K562 (cell line): ENCODE measurements around the gene MSS51. TPM values are rescaled to one million over a fixed set of nuclear protein-coding genes. Genes with fewer than 3 reads are reported as not detected.
A peak's percentile ranks its signal among the peaks of the same experiment; 100 is the strongest.

ENCODE experiments used
- CREB5 ChIP-seq: fragments of 250-450 bp; sonication (Bioruptor Pico); IDR thresholded peaks from 2 replicates; pipeline ENCODE4 v1.5.0; 2020; ENCODE audit warnings: mild to moderate bottlenecking
- EHMT2 ChIP-seq: fragments of 450-650 bp; IDR thresholded peaks from 2 replicates; pipeline ENCODE4 v1.6.1; 2018; ENCODE audit warnings: antibody characterized with exemption
- MYBL2 ChIP-seq, 2 experiments: fragments of 450-650 bp in 1 of 2; sonication (generic) in 1 of 2; formaldehyde crosslinking in 1 of 2; IDR thresholded peaks; 2 replicates each; pipeline versions ENCODE4 v1.6.1 to v1.8.1; 2017 to 2022; ENCODE audit warnings: borderline replicate concordance in 1 of 2, inconsistent platforms in 1 of 2, low read depth in 1 of 2, mild to moderate bottlenecking in 1 of 2, missing genetic modification reagents in 1 of 2, moderate library complexity in 1 of 2
- NCOA2 ChIP-seq, 2 experiments: fragments of 450-650 bp; IDR thresholded peaks; 2 replicates each; pipeline ENCODE4 v1.6.1; 2018; ENCODE audit warnings: mild to moderate bottlenecking in 2 of 2, moderate library complexity in 1 of 2; ENCODE audit not compliant: partially characterized antibody in 2 of 2
- RREB1 ChIP-seq: fragments of 250-450 bp; sonication (Bioruptor Pico); IDR thresholded peaks from 2 replicates; pipeline ENCODE4 v1.4.0; 2020
- TARDBP ChIP-seq: fragments of 450-650 bp; IDR thresholded peaks from 2 replicates; pipeline ENCODE4 v1.6.1; 2016
- ZNF146 ChIP-seq: IDR thresholded peaks from one replicate; pipeline ENCODE4 v1.6.1; 2018; ENCODE audit warnings: missing compliant biosample characterization; ENCODE audit not compliant: unreplicated experiment
- ZNF431 ChIP-seq: sonication (generic); formaldehyde crosslinking; IDR thresholded peaks from 2 replicates; pipeline ENCODE4 v1.8.0; 2022; ENCODE audit warnings: mild to moderate bottlenecking, missing genetic modification reagents
- polyA plus RNA-seq, 8 experiments: library from polyadenylated mRNA; depleted of rRNA in 4 of 8; stranded (reverse) in 5 of 8; unstranded in 3 of 8; fragments of >200 nt; fragmentation: Nextera tagmentation in 2 of 8; fragmentation: Illumina TruSeq in 1 of 8; extraction: Ambion mirVana in 2 of 8; extraction: Trizol in 1 of 8; gene quantifications; 2 replicates each; pipeline versions ENCODE4 v1.2.1 to v1.2.3, GENCODE V29; 2011 to 2014; ENCODE audit warnings: inconsistent platforms in 1 of 8, missing spikeins in 1 of 8
- total RNA-seq, 7 experiments: library from RNA; depleted of rRNA in 6 of 7; stranded (reverse); fragments of >200 nt in 6 of 7; fragmentation: Illumina TruSeq in 2 of 7; extraction: Trizol in 2 of 7; gene quantifications; 2 replicates each; pipeline versions ENCODE4 v1.2.1 to v1.2.3, GENCODE V29; 2011 to 2021; ENCODE audit warnings: low replicate concordance in 1 of 7
- TF ChIP-seq, protein P1 (sequence below): fragments of 250-450 bp; sonication (Bioruptor Pico); IDR thresholded peaks from 2 replicates; pipeline ENCODE4 v1.9.0; 2021; ENCODE audit warnings: mild to moderate bottlenecking, inconsistent platforms
- TF ChIP-seq, protein P2 (sequence below): sonication (generic); formaldehyde crosslinking; IDR thresholded peaks from 2 replicates; pipeline ENCODE4 v1.8.0; 2023; ENCODE audit warnings: missing genetic modification reagents, mild to moderate bottlenecking, borderline replicate concordance

MSS51 gene
- total and polyA plus RNA-seq, 9 of the 15 experiments (the other 6 are each of a cell fraction or from before 2014, with no cell fraction given) = 0.28 to 1.8 (median 1.2) TPM

DNA sequence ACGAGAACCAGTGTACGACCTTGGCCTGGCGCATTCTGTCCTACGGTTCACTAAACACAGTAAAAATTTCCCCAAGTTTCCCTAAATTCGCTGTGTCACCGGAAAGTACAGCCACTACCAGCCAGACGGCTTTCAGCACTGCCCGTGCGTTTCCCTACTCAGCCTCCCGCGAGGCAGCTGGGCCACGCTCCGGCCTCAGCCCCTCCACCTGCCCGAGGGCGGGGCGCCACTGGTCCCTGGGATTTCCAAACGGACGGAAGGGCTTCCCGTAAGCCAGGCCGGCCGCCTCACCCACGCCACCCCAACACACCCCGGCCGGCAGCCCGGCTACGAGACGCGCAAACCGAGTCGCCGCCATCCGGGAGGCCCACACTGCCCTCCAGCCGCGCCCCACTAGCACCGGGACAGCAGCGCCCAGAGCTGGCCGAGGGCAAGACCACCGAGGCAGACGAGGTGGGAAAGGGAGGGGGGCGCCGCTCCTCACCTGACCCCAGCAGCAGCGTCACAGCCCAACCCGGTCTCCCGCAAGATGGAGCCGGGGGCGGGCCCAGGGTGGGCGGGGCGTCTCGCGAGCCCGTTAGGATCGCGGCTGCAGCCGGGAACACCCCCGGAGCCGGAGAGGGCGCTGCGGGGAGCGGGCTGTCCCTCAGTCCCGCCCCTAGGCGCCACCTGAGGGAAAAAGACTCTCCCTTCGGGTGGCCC lies 19.7 kb downstream of the MSS51 start, which contains the start of gene ANXA7 (continued):
- TF ChIP-seq, protein P1, sequence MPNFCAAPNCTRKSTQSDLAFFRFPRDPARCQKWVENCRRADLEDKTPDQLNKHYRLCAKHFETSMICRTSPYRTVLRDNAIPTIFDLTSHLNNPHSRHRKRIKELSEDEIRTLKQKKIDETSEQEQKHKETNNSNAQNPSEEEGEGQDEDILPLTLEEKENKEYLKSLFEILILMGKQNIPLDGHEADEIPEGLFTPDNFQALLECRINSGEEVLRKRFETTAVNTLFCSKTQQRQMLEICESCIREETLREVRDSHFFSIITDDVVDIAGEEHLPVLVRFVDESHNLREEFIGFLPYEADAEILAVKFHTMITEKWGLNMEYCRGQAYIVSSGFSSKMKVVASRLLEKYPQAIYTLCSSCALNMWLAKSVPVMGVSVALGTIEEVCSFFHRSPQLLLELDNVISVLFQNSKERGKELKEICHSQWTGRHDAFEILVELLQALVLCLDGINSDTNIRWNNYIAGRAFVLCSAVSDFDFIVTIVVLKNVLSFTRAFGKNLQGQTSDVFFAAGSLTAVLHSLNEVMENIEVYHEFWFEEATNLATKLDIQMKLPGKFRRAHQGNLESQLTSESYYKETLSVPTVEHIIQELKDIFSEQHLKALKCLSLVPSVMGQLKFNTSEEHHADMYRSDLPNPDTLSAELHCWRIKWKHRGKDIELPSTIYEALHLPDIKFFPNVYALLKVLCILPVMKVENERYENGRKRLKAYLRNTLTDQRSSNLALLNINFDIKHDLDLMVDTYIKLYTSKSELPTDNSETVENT (CRISPR knock-in tag) = peak; percentile 67
- TF ChIP-seq NCOA2 (IDR thresholded peaks at IDR 0.05; ENCODE audit: partially characterized antibody in 2 of 2) = no peak
- no peak for TF ChIP-seq MYBL2 (IDR thresholded peaks at IDR 0.05; ENCODE audit: low read depth)
- TF ChIP-seq MYBL2 (CRISPR knock-in tag; IDR thresholded peaks at IDR 0.05; ENCODE audit: borderline replicate concordance) = no peak
- no peak for TF ChIP-seq CREB5 (CRISPR knock-in tag)
- TF ChIP-seq ZNF146 (CRISPR knock-in tag) = no peak
- no peak for TF ChIP-seq EHMT2
- peak; percentile 41; the same call in 1 of the 2 replicates for TF ChIP-seq ZNF431 (CRISPR knock-in tag)
- TF ChIP-seq TARDBP = peak; percentile 87
- TF ChIP-seq, protein P2, sequence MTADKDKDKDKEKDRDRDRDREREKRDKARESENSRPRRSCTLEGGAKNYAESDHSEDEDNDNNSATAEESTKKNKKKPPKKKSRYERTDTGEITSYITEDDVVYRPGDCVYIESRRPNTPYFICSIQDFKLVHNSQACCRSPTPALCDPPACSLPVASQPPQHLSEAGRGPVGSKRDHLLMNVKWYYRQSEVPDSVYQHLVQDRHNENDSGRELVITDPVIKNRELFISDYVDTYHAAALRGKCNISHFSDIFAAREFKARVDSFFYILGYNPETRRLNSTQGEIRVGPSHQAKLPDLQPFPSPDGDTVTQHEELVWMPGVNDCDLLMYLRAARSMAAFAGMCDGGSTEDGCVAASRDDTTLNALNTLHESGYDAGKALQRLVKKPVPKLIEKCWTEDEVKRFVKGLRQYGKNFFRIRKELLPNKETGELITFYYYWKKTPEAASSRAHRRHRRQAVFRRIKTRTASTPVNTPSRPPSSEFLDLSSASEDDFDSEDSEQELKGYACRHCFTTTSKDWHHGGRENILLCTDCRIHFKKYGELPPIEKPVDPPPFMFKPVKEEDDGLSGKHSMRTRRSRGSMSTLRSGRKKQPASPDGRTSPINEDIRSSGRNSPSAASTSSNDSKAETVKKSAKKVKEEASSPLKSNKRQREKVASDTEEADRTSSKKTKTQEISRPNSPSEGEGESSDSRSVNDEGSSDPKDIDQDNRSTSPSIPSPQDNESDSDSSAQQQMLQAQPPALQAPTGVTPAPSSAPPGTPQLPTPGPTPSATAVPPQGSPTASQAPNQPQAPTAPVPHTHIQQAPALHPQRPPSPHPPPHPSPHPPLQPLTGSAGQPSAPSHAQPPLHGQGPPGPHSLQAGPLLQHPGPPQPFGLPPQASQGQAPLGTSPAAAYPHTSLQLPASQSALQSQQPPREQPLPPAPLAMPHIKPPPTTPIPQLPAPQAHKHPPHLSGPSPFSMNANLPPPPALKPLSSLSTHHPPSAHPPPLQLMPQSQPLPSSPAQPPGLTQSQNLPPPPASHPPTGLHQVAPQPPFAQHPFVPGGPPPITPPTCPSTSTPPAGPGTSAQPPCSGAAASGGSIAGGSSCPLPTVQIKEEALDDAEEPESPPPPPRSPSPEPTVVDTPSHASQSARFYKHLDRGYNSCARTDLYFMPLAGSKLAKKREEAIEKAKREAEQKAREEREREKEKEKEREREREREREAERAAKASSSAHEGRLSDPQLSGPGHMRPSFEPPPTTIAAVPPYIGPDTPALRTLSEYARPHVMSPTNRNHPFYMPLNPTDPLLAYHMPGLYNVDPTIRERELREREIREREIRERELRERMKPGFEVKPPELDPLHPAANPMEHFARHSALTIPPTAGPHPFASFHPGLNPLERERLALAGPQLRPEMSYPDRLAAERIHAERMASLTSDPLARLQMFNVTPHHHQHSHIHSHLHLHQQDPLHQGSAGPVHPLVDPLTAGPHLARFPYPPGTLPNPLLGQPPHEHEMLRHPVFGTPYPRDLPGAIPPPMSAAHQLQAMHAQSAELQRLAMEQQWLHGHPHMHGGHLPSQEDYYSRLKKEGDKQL = no peak
- no peak for TF ChIP-seq RREB1 (CRISPR knock-in tag)
